Panc1 (cell line): ENCODE data around the gene IGSF10. TPM values are rescaled to one million over a fixed set of nuclear protein-coding genes. Genes with fewer than 3 reads are reported as not detected.

Experiments
- ATAC-seq: fragments of 200-7000 bp; cut with Tn5 transposase; 2 replicates; pipeline ENCODE4 v1.9.1; 2020; ENCODE audit warnings: mild to moderate bottlenecking, moderate library complexity
- BruUV-seq: library from RNA; stranded (reverse); fragments of 400-500 nt; replicated peaks from 2 replicates; lab custom pipeline; 2021; lab: Mats Ljungman, UMichigan
- CTCF ChIA-PET: fragments of 300-600 bp; sonication (Branson Sonifier 250); formaldehyde crosslinking; loops from one replicate; lab custom pipeline; 2022; ENCODE audit warnings: antibody characterized with exemption; lab: Charles Lee
- POLR2A ChIA-PET: fragments of 300-600 bp; sonication (Branson Sonifier 250); formaldehyde crosslinking; loops from one replicate; lab custom pipeline; 2022; ENCODE audit warnings: antibody characterized with exemption; lab: Charles Lee
- DNase-seq: peaks from one replicate; pipeline ENCODE4 v3.0.0-alpha.2; 2010; ENCODE audit warnings: low read depth, low spot score
- H3K27ac ChIP-seq: 2 replicates; pipeline ENCODE4 v1.5.1; 2011; ENCODE audit warnings: mild to moderate bottlenecking, low read length, inconsistent platforms
- H3K27me3 ChIP-seq: fragments of 200-500 bp; sonication (Bioruptor generic); 2 replicates; pipeline ENCODE4 v1.6.0; 2014; ENCODE audit warnings: low read length, inconsistent platforms; ENCODE audit not compliant: control insufficient read depth, insufficient read depth
- H3K36me3 ChIP-seq: fragments of 200-500 bp; sonication (Bioruptor generic); 2 replicates; pipeline ENCODE4 v1.5.1; 2014; ENCODE audit warnings: inconsistent platforms, mild to moderate bottlenecking, low read length, moderate library complexity; ENCODE audit not compliant: control insufficient read depth, insufficient read depth
- H3K4me1 ChIP-seq: 2 replicates; pipeline ENCODE4 v1.5.1; 2011; ENCODE audit warnings: inconsistent platforms, mild to moderate bottlenecking, low read length, moderate library complexity; ENCODE audit not compliant: control insufficient read depth, insufficient read depth
- H3K4me3 ChIP-seq, 2 experiments: 2 replicates each; pipeline ENCODE4 v1.5.1; 2011 to 2012; ENCODE audit warnings: low read depth in 2 of 2, low read length in 2 of 2, mild to moderate bottlenecking in 2 of 2, inconsistent platforms in 1 of 2, moderate library complexity in 1 of 2
- H3K9me3 ChIP-seq: fragments of 200-500 bp; sonication (Bioruptor generic); 2 replicates; pipeline ENCODE4 v1.5.1; 2014; ENCODE audit warnings: low read depth, mild to moderate bottlenecking, inconsistent platforms, low read length, moderate library complexity; ENCODE audit not compliant: control insufficient read depth, insufficient read depth
- CTCF ChIP-seq: fragments of 450-650 bp; IDR thresholded peaks from 2 replicates; pipeline ENCODE4 v1.5.1; 2017; ENCODE audit warnings: mild to moderate bottlenecking
- POLR2AphosphoS5 ChIP-seq: IDR thresholded peaks from 2 replicates; pipeline ENCODE4 v1.6.1; 2012; ENCODE audit warnings: mild to moderate bottlenecking, low read depth, low read length, moderate library complexity
- REST ChIP-seq, 2 experiments: IDR thresholded peaks; 2 replicates each; pipeline ENCODE4 v1.6.1; 2011 to 2012; ENCODE audit warnings: low read depth in 2 of 2, control low read depth in 1 of 2, low read length in 1 of 2, mild to moderate bottlenecking in 1 of 2, moderate library complexity in 1 of 2; ENCODE audit not compliant: insufficient read depth in 1 of 2
- SIN3A ChIP-seq: IDR thresholded peaks from 2 replicates; pipeline ENCODE4 v1.6.1; 2012; ENCODE audit warnings: low read depth, mild to moderate bottlenecking, low read length, moderate library complexity, borderline replicate concordance; ENCODE audit not compliant: insufficient read depth
- TCF7L2 ChIP-seq: IDR thresholded peaks from 2 replicates; pipeline ENCODE4 v1.6.1; 2011; ENCODE audit warnings: mild to moderate bottlenecking, low read depth, low read length, inconsistent platforms
- in situ Hi-C: cut with HindIII; loops from 2 replicates; pipeline ENCODE4 v1.10.0; 2016; ENCODE audit warnings: low sequenced_read_pairs, low pct_unique_long_range_greater_than_20kb
- intact Hi-C: fragments of 100-400 bp; cut with micrococcal nuclease; formaldehyde crosslinking; loops from one replicate; pipeline ENCODE4 v1.10.0; 2022; ENCODE audit not compliant: unreplicated experiment
- total RNA-seq: library from RNA; stranded (reverse); gene quantifications from one replicate; pipeline ENCODE4 v1.2.1, GENCODE V29; 2021; ENCODE audit not compliant: unreplicated experiment

Gene IGSF10
- total RNA-seq, 1 experiment from 2014 or later = 0.10 TPM

GRCh38 chr3:151452368-151452767 is 8.5 kb downstream of the IGSF10 start:
- in situ Hi-C loops (no loop called here), intact Hi-C loops (no loop called here)
- H3K27ac ChIP-seq = no peak overlapping the region
- peaks cover 2% of the 10 kb centered on the region for H3K27me3 ChIP-seq
- no peaks in the 10 kb centered on the region for H3K4me1 ChIP-seq
- no peaks in the 10 kb centered on the region; the same call in 1 of the 2 replicates for H3K9me3 ChIP-seq
- ATAC-seq (no peak), DNase-seq (no peak)
- H3K36me3 ChIP-seq = no peaks in the 10 kb centered on the region
- TF ChIP-seq CTCF (no peak), REST (IDR thresholded peaks at IDR 0.05; ENCODE audit: insufficient read depth in 1 of 2, low read depth in 2 of 2, low read length in 1 of 2) (no peak), TCF7L2 (no peak), POLR2AphosphoS5 (no peak), SIN3A (no peak)
- CTCF ChIA-PET = no interaction called here
- no peak overlapping the region for H3K4me3 ChIP-seq
- POLR2A ChIA-PET = no interaction called here
- no TSS peak for BruUV-seq

GRCh38 chr3:151446002-151446340 is 14.9 kb downstream of the IGSF10 start:
- Histone ChIP-seq H3K27me3 (no peaks in the 10 kb centered on the region; the same call in none of the 2 replicates), H3K4me3 (no peak overlapping the region), H3K27ac (no peak overlapping the region), H3K36me3 (no peaks in the 10 kb centered on the region), H3K9me3 (no peaks in the 10 kb centered on the region; the same call in 1 of the 2 replicates), H3K4me1 (no peaks in the 10 kb centered on the region)
- POLR2A ChIA-PET = no interaction called here
- intact Hi-C loops = no loop called here
- no peak for DNase-seq
- no peak for ATAC-seq
- CTCF ChIA-PET = no interaction called here
- TF ChIP-seq REST (IDR thresholded peaks at IDR 0.05; ENCODE audit: insufficient read depth in 1 of 2, low read depth in 2 of 2, low read length in 1 of 2) (no peak), POLR2AphosphoS5 (no peak), TCF7L2 (no peak), SIN3A (no peak), CTCF (no peak)
- BruUV-seq = no TSS peak
- in situ Hi-C loops = no loop called here
